H1 (cell line): Measurements from ENCODE around the gene LRRC63. TPM values are rescaled to one million over a fixed set of nuclear protein-coding genes. Genes with fewer than 3 reads are reported as not detected.

Experiments
- CTCF ChIA-PET: fragments of 300-600 bp; sonication (Branson Sonifier 250); formaldehyde crosslinking; loops from one replicate; lab custom pipeline; 2021; ENCODE audit not compliant: partially characterized antibody; lab: Charles Lee
- POLR2A ChIA-PET: fragments of 300-600 bp; sonication (Branson Sonifier 250); formaldehyde crosslinking; loops from one replicate; lab custom pipeline; 2021; ENCODE audit warnings: inconsistent platforms; ENCODE audit not compliant: partially characterized antibody; lab: Charles Lee
- DNase-seq, 2 experiments: peaks; one replicate each; pipeline versions ENCODE4 v3.0.0 to v3.0.0-alpha.2; 2010 to 2022; ENCODE audit warnings: low spot score in 2 of 2, low read depth in 1 of 2, mixed read lengths in 1 of 2
- FAIRE-seq: peaks from 2 replicates; lab custom pipeline; 2011; peaks lifted over from hg19 to GRCh38; lab: Jason Lieb, UNC
- H2AFZ ChIP-seq: 2 replicates; pipeline ENCODE4 v1.8.1; 2012; ENCODE audit warnings: low read length, inconsistent platforms
- H2AK5ac ChIP-seq: 2 replicates; pipeline ENCODE4 v1.6.1; 2013; ENCODE audit warnings: low read depth, low read length
- H2BK120ac ChIP-seq: replicated peaks from 2 replicates; pipeline ENCODE3; 2013; ENCODE audit warnings: low read depth, low read length, inconsistent platforms
- H2BK12ac ChIP-seq: 2 replicates; pipeline ENCODE4 v1.6.1; 2013; ENCODE audit warnings: low read depth, low read length
- H2BK15ac ChIP-seq: 2 replicates; pipeline ENCODE4 v1.6.1; 2013; ENCODE audit warnings: low read length
- H2BK20ac ChIP-seq: 2 replicates; pipeline ENCODE4 v1.6.1; 2013; ENCODE audit warnings: low read length
- H2BK5ac ChIP-seq: 2 replicates; pipeline ENCODE4 v1.6.1; 2013; ENCODE audit warnings: low read depth, low read length
- H3K14ac ChIP-seq: 2 replicates; pipeline ENCODE4 v1.6.1; 2013; ENCODE audit warnings: inconsistent platforms; ENCODE audit not compliant: insufficient read length
- H3K18ac ChIP-seq: 2 replicates; pipeline ENCODE4 v1.6.1; 2013; ENCODE audit warnings: low read length; ENCODE audit errors: extremely low read depth
- H3K23ac ChIP-seq: 2 replicates; pipeline ENCODE4 v1.6.1; 2013; ENCODE audit warnings: inconsistent platforms; ENCODE audit not compliant: insufficient read length
- H3K23me2 ChIP-seq: 2 replicates; pipeline ENCODE4 v1.6.1; 2013; ENCODE audit warnings: low read depth, low read length
- H3K27ac ChIP-seq: 2 replicates; pipeline ENCODE4 v1.6.1; 2011; ENCODE audit warnings: low read depth, low read length, inconsistent platforms
- H3K27me3 ChIP-seq, 4 experiments: replicated peaks in 1 of 4; 1 replicate in 1 of 4; 2 replicates in 3 of 4; pipeline versions ENCODE4 v1.6.1 to v1.8.1; 2011 to 2013; ENCODE audit warnings: low read length in 3 of 4, mild to moderate bottlenecking in 3 of 4, inconsistent platforms in 2 of 4, mixed read lengths in 2 of 4, moderate library complexity in 1 of 4; ENCODE audit not compliant: control insufficient read depth in 3 of 4, insufficient read depth in 3 of 4; ENCODE audit errors: extremely low read depth in 1 of 4
- H3K36me3 ChIP-seq, 4 experiments: 2 replicates each; pipeline versions ENCODE4 v1.6.1 to v1.8.1; 2011 to 2013; ENCODE audit warnings: mild to moderate bottlenecking in 4 of 4, low read length in 3 of 4, moderate library complexity in 2 of 4, control low read depth in 1 of 4, inconsistent platforms in 1 of 4; ENCODE audit not compliant: insufficient read depth in 4 of 4, control insufficient read depth in 2 of 4
- H3K4ac ChIP-seq: replicated peaks from 2 replicates; pipeline ENCODE3; 2013; ENCODE audit warnings: low read length, low read depth, mixed read lengths, inconsistent platforms; ENCODE audit not compliant: insufficient read length
- H3K4me1 ChIP-seq, 4 experiments: replicated peaks in 1 of 4; 1 replicate in 1 of 4; 2 replicates in 3 of 4; pipeline versions ENCODE4 v1.6.1 to v1.8.1; 2011 to 2013; ENCODE audit warnings: low read length in 3 of 4, inconsistent platforms in 2 of 4, mixed read lengths in 1 of 4; ENCODE audit not compliant: insufficient read depth in 4 of 4, control insufficient read depth in 3 of 4
- H3K4me2 ChIP-seq, 2 experiments: 2 replicates each; pipeline versions ENCODE4 v1.6.1 to v1.8.1; 2011 to 2013; ENCODE audit warnings: low read depth in 2 of 2, low read length in 2 of 2, control low read depth in 1 of 2, inconsistent platforms in 1 of 2, mild to moderate bottlenecking in 1 of 2; ENCODE audit not compliant: insufficient read depth in 1 of 2
- H3K4me3 ChIP-seq, 4 experiments: fragments of 200-600, 300-600 bp in 1 of 4; sonication (generic), shearing (Covaris generic), sonication (Bioruptor Twin) in 1 of 4; 2 replicates each; pipeline versions ENCODE4 v1.5.1 to v1.8.1; 2011 to 2016; ENCODE audit warnings: low read length in 4 of 4, low read depth in 3 of 4, control low read depth in 2 of 4, inconsistent platforms in 2 of 4, mild to moderate bottlenecking in 2 of 4, mixed read lengths in 1 of 4, moderate library complexity in 1 of 4; ENCODE audit not compliant: insufficient read depth in 2 of 4; ENCODE audit errors: extremely low read depth in 1 of 4
- H3K56ac ChIP-seq: replicated peaks from 2 replicates; pipeline ENCODE3; 2013; ENCODE audit warnings: low read depth, mild to moderate bottlenecking, mixed read lengths, low read length, inconsistent platforms; ENCODE audit not compliant: insufficient read length
- H3K79me1 ChIP-seq: 2 replicates; pipeline ENCODE4 v1.6.1; 2013; ENCODE audit warnings: low read depth, low read length, control low read depth
- H3K79me2 ChIP-seq, 2 experiments: 2 replicates each; pipeline versions ENCODE4 v1.6.1 to v1.8.1; 2012 to 2013; ENCODE audit warnings: low read length in 2 of 2, mild to moderate bottlenecking in 2 of 2, inconsistent platforms in 1 of 2; ENCODE audit not compliant: insufficient read depth in 2 of 2, control insufficient read depth in 1 of 2
- H3K9ac ChIP-seq, 4 experiments: replicated peaks in 1 of 4; 1 replicate in 1 of 4; 2 replicates in 3 of 4; pipeline versions ENCODE4 v1.6.1 to v1.8.1; 2011 to 2013; ENCODE audit warnings: low read depth in 3 of 4, low read length in 3 of 4, control low read depth in 2 of 4, mild to moderate bottlenecking in 2 of 4, moderate library complexity in 2 of 4, inconsistent platforms in 1 of 4; ENCODE audit errors: extremely low read depth in 1 of 4
- H3K9me3 ChIP-seq, 2 experiments: 2 replicates each; pipeline versions ENCODE4 v1.6.1 to v1.8.1; 2012 to 2013; ENCODE audit warnings: mild to moderate bottlenecking in 2 of 2, moderate library complexity in 2 of 2, control low read depth in 1 of 2, inconsistent platforms in 1 of 2, low read depth in 1 of 2, low read length in 1 of 2, mixed read lengths in 1 of 2; ENCODE audit not compliant: insufficient read depth in 2 of 2
- H4K20me1 ChIP-seq, 2 experiments: replicated peaks in 1 of 2; 2 replicates each; pipeline versions ENCODE3 to v1.8.1; 2011 to 2013; ENCODE audit warnings: inconsistent platforms in 2 of 2, low read length in 2 of 2, mild to moderate bottlenecking in 1 of 2; ENCODE audit not compliant: insufficient read depth in 2 of 2, control insufficient read depth in 1 of 2
- H4K5ac ChIP-seq: 2 replicates; pipeline ENCODE4 v1.6.1; 2013; ENCODE audit warnings: low read length, low read depth, mixed read lengths, inconsistent platforms; ENCODE audit not compliant: insufficient read length
- H4K8ac ChIP-seq: 2 replicates; pipeline ENCODE4 v1.8.0; 2013; ENCODE audit warnings: mild to moderate bottlenecking, moderate library complexity, low read length, inconsistent platforms; ENCODE audit not compliant: insufficient read depth; ENCODE audit errors: extremely low read depth
- H4K91ac ChIP-seq: replicated peaks from 2 replicates; pipeline ENCODE3; 2013; ENCODE audit warnings: low read length, mixed read lengths, inconsistent platforms; ENCODE audit not compliant: insufficient read length
- ASH2L ChIP-seq: fragments of 200-600, 300-600 bp; sonication (generic); IDR thresholded peaks from one replicate; pipeline ENCODE4 v1.7.1; 2017; ENCODE audit warnings: low read length
- BCL11A ChIP-seq, 2 experiments: IDR thresholded peaks; one replicate each; pipeline ENCODE4 v1.6.1; 2011; ENCODE audit warnings: low read depth in 2 of 2, low read length in 2 of 2, mild to moderate bottlenecking in 2 of 2
- CBX5 ChIP-seq: fragments of 300-800, 300-1000 bp; sonication (generic); IDR thresholded peaks from 2 replicates; pipeline ENCODE4 v1.7.1; 2016; ENCODE audit warnings: antibody characterized with exemption, low read length, low read depth
- CEBPB ChIP-seq: IDR thresholded peaks from 2 replicates; pipeline ENCODE4 v1.6.1; 2012; ENCODE audit warnings: low read depth, low read length
- CREB1 ChIP-seq: IDR thresholded peaks from 2 replicates; pipeline ENCODE4 v1.6.1; 2012; ENCODE audit warnings: inconsistent platforms
- EP300 ChIP-seq, 2 experiments: IDR thresholded peaks; 1 replicate in 1 of 2; 2 replicates in 1 of 2; pipeline ENCODE4 v1.6.1; 2011 to 2012; ENCODE audit warnings: low read depth in 2 of 2, low read length in 2 of 2, mild to moderate bottlenecking in 2 of 2, borderline replicate concordance in 1 of 2, inconsistent platforms in 1 of 2, moderate library complexity in 1 of 2
- HDAC6 ChIP-seq: IDR thresholded peaks from one replicate; pipeline ENCODE4 v1.7.1; 2012; ENCODE audit warnings: low read depth, mild to moderate bottlenecking, inconsistent platforms, low read length, moderate library complexity
- MAFK ChIP-seq: IDR thresholded peaks from 2 replicates; pipeline ENCODE4 v1.6.1; 2012; ENCODE audit warnings: low read depth, mild to moderate bottlenecking, improper control_type of control experiment, low read length
- SP1 ChIP-seq: IDR thresholded peaks from 2 replicates; pipeline ENCODE4 v1.6.1; 2011; ENCODE audit warnings: low read depth, low read length
- TBP ChIP-seq: IDR thresholded peaks from 2 replicates; pipeline ENCODE4 v1.6.1; 2011; ENCODE audit warnings: low read depth, low read length, improper control_type of control experiment
- YY1 ChIP-seq: IDR thresholded peaks from 2 replicates; pipeline ENCODE4 v1.6.1; 2011; ENCODE audit warnings: low read depth, mild to moderate bottlenecking, low read length
- WGBS, 2 experiments: shearing (Covaris generic) in 1 of 2; methylation state at CpG; one replicate each; pipeline versions ENCODE4 v1.1.6 to v1.1.7; 2013 to 2015; ENCODE audit warnings: low lambda C conversion rate in 2 of 2, mixed read lengths in 2 of 2, inconsistent platforms in 1 of 2, low coverage in 1 of 2, missing lambda C conversion rate in 1 of 2; ENCODE audit not compliant: insufficient replicate concordance in 2 of 2, insufficient coverage in 1 of 2, insufficient read length in 1 of 2; ENCODE audit errors: extremely low coverage in 1 of 2, missing lambda C conversion rate in 1 of 2; 5-methylcytosine and 5-hydroxymethylcytosine counted together
- long read RNA-seq, 2 experiments: library from RNA in 1 of 2; library from capped mRNA in 1 of 2; stranded (forward); transcript quantifications; one replicate each; pipeline ENCODE4 v2.0.0, GENCODE V29; 2021; ENCODE audit warnings: inconsistent platforms in 1 of 2
- polyA minus RNA-seq, 3 experiments: library from RNA; depleted of rRNA, polyadenylated mRNA; stranded (reverse); fragments of >200 nt; gene quantifications; 1 replicate in 2 of 3; 2 replicates in 1 of 3; pipeline ENCODE4 v1.2.3, GENCODE V29; 2011
- polyA plus RNA-seq, 7 experiments: library from polyadenylated mRNA; depleted of rRNA in 3 of 7; stranded (reverse) in 5 of 7; unstranded in 2 of 7; fragments of >200 nt in 5 of 7; fragments of 200-250 nt in 2 of 7; gene quantifications; 1 replicate in 5 of 7; 2 replicates in 1 of 7; 4 replicates in 1 of 7; pipeline versions ENCODE4 v1.2.1 to v1.2.3, GENCODE V29; 2011 to 2013; ENCODE audit warnings: missing spikeins in 2 of 7, mixed read lengths in 2 of 7
- total RNA-seq: library from RNA; stranded (reverse); fragmentation: NEBNext Ultra II Directional; extraction: Animal tissue kit (Norgen Biotek cat#: 25700); gene quantifications from 2 replicates; pipeline ENCODE4 v1.2.1, GENCODE V29; 2021

The LRRC63 gene
- total RNA-seq = not detected in 2 replicates
- polyA plus RNA-seq (2011; rRNA removed) = not detected in 2 replicates
- not detected for polyA plus RNA-seq (2011; cell fraction: cytosol; rRNA removed)
- polyA plus RNA-seq (2011; cell fraction: nucleus; rRNA removed) = 0.04 TPM
- polyA plus RNA-seq (2012, experiment 1 of 2) = not detected in 4 replicates
- not detected for polyA plus RNA-seq (2012, experiment 2 of 2)
- polyA plus RNA-seq (2013, experiment 1 of 2) = 0.04 TPM
- polyA plus RNA-seq (2013, experiment 2 of 2) = 0.02 TPM
- not detected in 2 replicates for polyA minus RNA-seq (2011; rRNA and poly(A)+ RNA removed)
- polyA minus RNA-seq (2011; cell fraction: cytosol; rRNA and poly(A)+ RNA removed) = not detected
- polyA minus RNA-seq (2011; cell fraction: nucleus; rRNA and poly(A)+ RNA removed) = not detected
- long read RNA-seq, experiment 1 = 0 reads
- long read RNA-seq, experiment 2 = 0 reads

GRCh38 chr13:46211483-46212351 is at the start of gene LRRC63:
Gene LRRC63 (plus strand): TSS chr13:46211928. CDS start chr13:46213035, 1,107 bp downstream.
- Histone ChIP-seq H2BK20ac (no peak within 1 kb of the TSS), H3K23me2 (peaks cover 6% of the 10 kb centered on the region), H4K8ac (peak within 1 kb of the TSS; percentile 43; the same call in 1 of the 2 replicates), H2AFZ (peak within 1 kb of the TSS; percentile 99), H3K79me1 (no peaks in the 10 kb centered on the region), H3K4me3 (peak within 1 kb of the TSS; percentile 38 to 61 (median 50)), H3K4me1 (peaks cover 0 to 8% (median 5%) of the 10 kb centered on the region in 4 experiments; a peak in 4 of 7 replicates), H2BK120ac (no peak within 1 kb of the TSS), H3K9ac (peak within 1 kb of the TSS in 1 of 4 experiments; percentile 39; a peak in 2 of 7 replicates), H2BK12ac (no peak within 1 kb of the TSS), H3K36me3 (no peaks in the 10 kb centered on the region), H3K79me2 (no peaks in the 10 kb centered on the region), H3K9me3 (no peaks in the 10 kb centered on the region), H3K23ac (peak within 1 kb of the TSS; percentile 43), H2BK15ac (0 out of 2 replicates have a peak within 1 kb of the TSS, but pooled peaks have one; percentile 32), H2AK5ac (no peak within 1 kb of the TSS), H3K18ac (no peak within 1 kb of the TSS; the same call in 1 of the 2 replicates), H3K27ac (no peak within 1 kb of the TSS), H4K20me1 (no peaks in the 10 kb centered on the region), H4K5ac (no peak within 1 kb of the TSS), H3K56ac (no peak within 1 kb of the TSS), H3K4me2 (peak within 1 kb of the TSS; percentile 84 to 85), H4K91ac (no peak within 1 kb of the TSS), H3K4ac (peak within 1 kb of the TSS; percentile 27), H3K14ac (peak within 1 kb of the TSS; percentile 23), H2BK5ac (no peak within 1 kb of the TSS), H3K27me3 (peaks cover 2 to 8% (median 4%) of the 10 kb centered on the region in 4 experiments)
- CTCF ChIA-PET = no interaction called here
- WGBS, 2 experiments = 20% methylated on average over 46 of the region's 53 CpGs; no CpG with 5 or more reads in 1 of the 2 experiments
- DNase-seq (peak in 1 of 2 experiments; percentile 81), FAIRE-seq (no peak)
- POLR2A ChIA-PET = no interaction called here
- TF ChIP-seq CBX5 (no peak), CREB1 (no peak), MAFK (no peak), TBP (no peak), HDAC6 (no peak), SP1 (no peak), ASH2L (peak; percentile 25), EP300 (IDR thresholded peaks at IDR 0.05; ENCODE audit: borderline replicate concordance in 1 of 2, low read depth in 2 of 2, low read length in 2 of 2) (no peak), CEBPB (no peak), BCL11A (IDR thresholded peaks at IDR 0.05; ENCODE audit: low read depth in 2 of 2, low read length in 2 of 2) (no peak), YY1 (no peak)
